ENCODE data around the gene MICALL1.
"Not testable (repeated sequence)": the region's sequence is repeated elsewhere in the genome, so short reads cannot be mapped to it uniquely, and the experiment has no call there.

The MICALL1 gene

GRCh38 chr22:37943825-37944198, 37.7 kb downstream of the MICALL1 start:
- in situ Hi-C loops (cut with HindIII; ENCODE audit: low pct_ligation_motif_present, low sequenced_read_pairs) = no loop called here
- Histone ChIP-seq H3K4me3 (ENCODE audit: low read depth, low read length) (no peak overlapping the region), H3K27ac (no peak overlapping the region), H3K36me3 (replicated peaks) (peaks cover 28% of the 10 kb centered on the region), H3K27me3 (replicated peaks) (no peaks in the 10 kb centered on the region)
- no peak for DNase-seq
- TF ChIP-seq CTCF (IDR thresholded peaks at IDR 0.05; ENCODE audit: low read depth, low read length, missing control alignments) = no peak

GRCh38 chr22:37944423-37944822, 38.3 kb downstream of the MICALL1 start:
- H3K4me3 ChIP-seq (ENCODE audit: low read depth, low read length); H3K27ac ChIP-seq; H3K27me3 ChIP-seq (replicated peaks); in situ Hi-C loops (cut with HindIII; ENCODE audit: low pct_ligation_motif_present, low sequenced_read_pairs); DNase-seq: not testable (repeated sequence)
- H3K36me3 ChIP-seq (replicated peaks) = peaks cover 22% of the 10 kb centered on the region

- in situ Hi-C loops (cut with HindIII; ENCODE audit: low pct_ligation_motif_present, low sequenced_read_pairs); H3K36me3 ChIP-seq (replicated peaks); H3K27ac ChIP-seq; DNase-seq; H3K4me3 ChIP-seq (ENCODE audit: low read depth, low read length); H3K27me3 ChIP-seq (replicated peaks): not testable (repeated sequence)
Observed at GRCh38 chr22:37947142-37947795, 41.2 kb downstream of the MICALL1 start.

- in situ Hi-C loops (cut with HindIII; ENCODE audit: low pct_ligation_motif_present, low sequenced_read_pairs) = no loop called here
- peak; percentile 22 for TF ChIP-seq CTCF (IDR thresholded peaks at IDR 0.05; ENCODE audit: low read depth, low read length, missing control alignments)
- Histone ChIP-seq H3K27me3 (replicated peaks) (no peaks in the 10 kb centered on the region), H3K27ac (no peak overlapping the region), H3K36me3 (replicated peaks) (no peaks in the 10 kb centered on the region), H3K4me3 (ENCODE audit: low read depth, low read length) (no peak overlapping the region)
- no peak for DNase-seq
Observed at GRCh38 chr22:37951305-37951704, 45.2 kb downstream of the MICALL1 start.

- in situ Hi-C loops (cut with HindIII; ENCODE audit: low pct_ligation_motif_present, low sequenced_read_pairs); DNase-seq; H3K27me3 ChIP-seq (replicated peaks); H3K27ac ChIP-seq: not testable (repeated sequence)
- Histone ChIP-seq H3K4me3 (ENCODE audit: low read depth, low read length) (peak overlapping the region; percentile 100), H3K36me3 (replicated peaks) (peaks cover 11% of the 10 kb centered on the region)
Observed at GRCh38 chr22:37952629-37953028, 46.5 kb downstream of the MICALL1 start.

- H3K4me3 ChIP-seq (ENCODE audit: low read depth, low read length) = peak overlapping the region; percentile 100
- no peak for TF ChIP-seq CTCF (IDR thresholded peaks at IDR 0.05; ENCODE audit: low read depth, low read length, missing control alignments)
- H3K27me3 ChIP-seq (replicated peaks) = no peaks in the 10 kb centered on the region
- in situ Hi-C loops (cut with HindIII; ENCODE audit: low pct_ligation_motif_present, low sequenced_read_pairs) = no loop called here
- no peak for DNase-seq
- H3K27ac ChIP-seq = peak overlapping the region; percentile 32
- peaks cover 15% of the 10 kb centered on the region for H3K36me3 ChIP-seq (replicated peaks)
Observed at GRCh38 chr22:37953062-37953436, 47.0 kb downstream of the MICALL1 start.

GRCh38 chr22:37953437-37954179, 47.5 kb downstream of the MICALL1 start, which contains the start of the genes C22orf23 and POLR2F:
TSS of gene C22orf23 (minus strand) at chr22:37953601. CDS start at chr22:37953149, 452 bp downstream.
TSS of gene POLR2F (plus strand) at chr22:37953699. CDS start at chr22:37953788, 89 bp downstream.
- peak within 1 kb of the TSS; percentile 100 for H3K4me3 ChIP-seq (ENCODE audit: low read depth, low read length)
- no peaks in the 10 kb centered on the region for H3K27me3 ChIP-seq (replicated peaks)
- peak; percentile 94 for DNase-seq
- peaks cover 18% of the 10 kb centered on the region for H3K36me3 ChIP-seq (replicated peaks)
- H3K27ac ChIP-seq = peak within 1 kb of the TSS; percentile 34
- TF ChIP-seq CTCF (IDR thresholded peaks at IDR 0.05; ENCODE audit: low read depth, low read length, missing control alignments) = peak; percentile 4
- in situ Hi-C loops (cut with HindIII; ENCODE audit: low pct_ligation_motif_present, low sequenced_read_pairs) = no loop called here
